Ovary (tissue), 9 donors: Measurements from ENCODE around the gene ANKRD31. TPM values are rescaled to one million over a fixed set of nuclear protein-coding genes. Genes with fewer than 3 reads are reported as not detected.

Experiments
- DNase-seq, 5 donors: peaks; one replicate each; pipeline ENCODE4 v3.0.0-alpha.2; 2019 to 2020
- H3K27ac ChIP-seq, 2 donors: fragments of 200-600 bp; one replicate each; pipeline versions ENCODE4 v1.5.1 to v1.8.0; 2019 to 2022
- H3K27me3 ChIP-seq: fragments of 200-600 bp; one replicate; pipeline ENCODE4 v1.8.0; 2022
- H3K36me3 ChIP-seq: fragments of 200-600 bp; sonication (generic); one replicate; pipeline ENCODE4 v1.5.1; 2019
- H3K4me1 ChIP-seq: one replicate; pipeline ENCODE4 v1.8.1; 2013; ENCODE audit warnings: mild to moderate bottlenecking, moderate library complexity; ENCODE audit not compliant: insufficient read depth
- H3K4me3 ChIP-seq: fragments of 200-600 bp; sonication (generic); one replicate; pipeline ENCODE4 v1.5.1; 2017
- H3K9me3 ChIP-seq, 2 donors: fragments of 200-600 bp in 1 of 2; sonication (generic) in 1 of 2; one replicate each; pipeline versions ENCODE4 v1.5.1 to v1.8.1; 2013 to 2019; ENCODE audit warnings: mild to moderate bottlenecking in 1 of 2, moderate library complexity in 1 of 2
- CTCF ChIP-seq, 3 donors: fragments of 450-650 bp in 2 of 3; fragments of 200-600 bp in 1 of 3; IDR thresholded peaks; one replicate each; pipeline versions ENCODE4 v1.5.1 to v1.8.0; 2016 to 2022; ENCODE audit warnings: antibody characterized with exemption in 3 of 3, mild to moderate bottlenecking in 1 of 3
- EP300 ChIP-seq: sonication (generic); formaldehyde crosslinking; IDR thresholded peaks from one replicate; pipeline ENCODE4 v1.6.1; 2017; ENCODE audit warnings: antibody characterized with exemption
- POLR2A ChIP-seq: fragments of 450-650 bp; IDR thresholded peaks from one replicate; pipeline ENCODE4 v1.6.1; 2017; ENCODE audit warnings: antibody characterized with exemption, mild to moderate bottlenecking, moderate library complexity
- WGBS, 3 donors: extraction: QIAGEN DNeasy Blood & Tissue Kit in 1 of 3; methylation state at CpG; one replicate each; pipeline versions ENCODE4 v1.1.5 to v1.1.7; 2013 to 2017; 5-methylcytosine and 5-hydroxymethylcytosine counted together
- intact Hi-C, 4 donors: fragments of 100-400 bp; cut with DNase I; formaldehyde crosslinking; loops; one replicate each; pipeline versions ENCODE4 v1.11.0 to v1.15.1; 2022 to 2023
- polyA plus RNA-seq, 2 donors: library from polyadenylated mRNA; stranded (reverse); fragments of 200-250 nt in 1 of 2; fragments of 350-450 nt in 1 of 2; fragmentation: Illumina TruSeq in 1 of 2; extraction: RNeasy Lipid Tissue Mini Kit (QIAGEN cat#74804) in 1 of 2; gene quantifications; one replicate each; pipeline ENCODE4 v1.2.3, GENCODE V29; 2013 to 2014
- total RNA-seq, 7 donors: library from RNA; depleted of rRNA in 2 of 7; stranded (reverse); fragments of >200 nt in 2 of 7; fragmentation: NEBNext Ultra II Directional in 3 of 7; extraction: Animal tissue kit (Norgen Biotek cat#: 25700) in 3 of 7; gene quantifications; one replicate each; pipeline versions ENCODE4 v1.1.0 to v1.2.4, GENCODE V29; 2016 to 2023
- donor health status: DM: no; HTN: no; CAD: no; lungs with moderate emphysema.
- donor health status: DM: no; HTN: no; CAD: no.
- donor health status: Bipolar disorder and iron deficiency.
- donor health status: DM: yes; HTN: yes; CAD: no.
- donor health status: DM: no; HTN: no; CAD: no.
- donor health status: DM: yes; HTN: yes; CAD: no.

The ANKRD31 gene
- total and polyA plus RNA-seq, 9 donors = 0.11 to 0.55 (median 0.36) TPM

GRCh38 chr5:75214928-75215327, 21.8 kb downstream of the ANKRD31 start:
- no peak overlapping the region for H3K4me3 ChIP-seq
- H3K36me3 ChIP-seq = no peaks in the 10 kb centered on the region
- TF ChIP-seq POLR2A (no peak), EP300 (no peak), CTCF (IDR thresholded peaks at IDR 0.05) (no peak)
- no peaks in the 10 kb centered on the region for H3K27me3 ChIP-seq
- H3K9me3 ChIP-seq = no peaks in the 10 kb centered on the region
- WGBS, 3 donors = 71 to 86% (median 71%) methylated on average over 4 of the region's 4 CpGs
- intact Hi-C loops = loop anchor here in 1 of 4 donors (5.0 kb wide), 1 partner anchor 1567 kb away; no protein-coding TSS in a partner anchor
- no peaks in the 10 kb centered on the region for H3K4me1 ChIP-seq
- no peak for DNase-seq
- H3K27ac ChIP-seq = no peak overlapping the region

- Histone ChIP-seq H3K27ac (no peak overlapping the region), H3K4me3 (no peak overlapping the region), H3K4me1 (no peaks in the 10 kb centered on the region), H3K36me3 (no peaks in the 10 kb centered on the region), H3K27me3 (no peaks in the 10 kb centered on the region), H3K9me3 (no peaks in the 10 kb centered on the region)
- TF ChIP-seq EP300 (no peak), POLR2A (no peak), CTCF (IDR thresholded peaks at IDR 0.05) (no peak)
- intact Hi-C loops = no loop called here
- no peak for DNase-seq
- 82 to 94% (median 87%) methylated on average over 2 of the region's 2 CpGs for WGBS, 3 donors
Observed at GRCh38 chr5:75214409-75214808, 22.3 kb downstream of the ANKRD31 start.

GRCh38 chr5:75203604-75204003, 33.1 kb downstream of the ANKRD31 start:
- H3K27ac ChIP-seq = no peak overlapping the region
- 91 to 96% (median 95%) methylated on average over 3 of the region's 3 CpGs for WGBS, 3 donors
- no peak for DNase-seq
- no peaks in the 10 kb centered on the region for H3K36me3 ChIP-seq
- H3K27me3 ChIP-seq = no peaks in the 10 kb centered on the region
- H3K4me3 ChIP-seq = no peak overlapping the region
- H3K9me3 ChIP-seq = no peaks in the 10 kb centered on the region
- TF ChIP-seq CTCF (IDR thresholded peaks at IDR 0.05) (no peak), POLR2A (no peak), EP300 (no peak)
- intact Hi-C loops = no loop called here
- H3K4me1 ChIP-seq = no peaks in the 10 kb centered on the region

GRCh38 chr5:75202935-75203334, 33.7 kb downstream of the ANKRD31 start:
- no peak overlapping the region for H3K4me3 ChIP-seq
- no peak overlapping the region for H3K27ac ChIP-seq
- no peaks in the 10 kb centered on the region for H3K9me3 ChIP-seq
- H3K27me3 ChIP-seq = no peaks in the 10 kb centered on the region
- 78 to 86% (median 84%) methylated on average over 1 of the region's 1 CpG for WGBS, 3 donors
- H3K36me3 ChIP-seq = no peaks in the 10 kb centered on the region
- DNase-seq = no peak
- TF ChIP-seq POLR2A (no peak), CTCF (IDR thresholded peaks at IDR 0.05) (no peak), EP300 (no peak)
- H3K4me1 ChIP-seq = no peaks in the 10 kb centered on the region
- intact Hi-C loops = no loop called here
